ENCODE results near the gene WDR20.

The WDR20 gene, protein sequence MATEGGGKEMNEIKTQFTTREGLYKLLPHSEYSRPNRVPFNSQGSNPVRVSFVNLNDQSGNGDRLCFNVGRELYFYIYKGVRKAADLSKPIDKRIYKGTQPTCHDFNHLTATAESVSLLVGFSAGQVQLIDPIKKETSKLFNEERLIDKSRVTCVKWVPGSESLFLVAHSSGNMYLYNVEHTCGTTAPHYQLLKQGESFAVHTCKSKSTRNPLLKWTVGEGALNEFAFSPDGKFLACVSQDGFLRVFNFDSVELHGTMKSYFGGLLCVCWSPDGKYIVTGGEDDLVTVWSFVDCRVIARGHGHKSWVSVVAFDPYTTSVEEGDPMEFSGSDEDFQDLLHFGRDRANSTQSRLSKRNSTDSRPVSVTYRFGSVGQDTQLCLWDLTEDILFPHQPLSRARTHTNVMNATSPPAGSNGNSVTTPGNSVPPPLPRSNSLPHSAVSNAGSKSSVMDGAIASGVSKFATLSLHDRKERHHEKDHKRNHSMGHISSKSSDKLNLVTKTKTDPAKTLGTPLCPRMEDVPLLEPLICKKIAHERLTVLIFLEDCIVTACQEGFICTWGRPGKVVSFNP

DNA sequence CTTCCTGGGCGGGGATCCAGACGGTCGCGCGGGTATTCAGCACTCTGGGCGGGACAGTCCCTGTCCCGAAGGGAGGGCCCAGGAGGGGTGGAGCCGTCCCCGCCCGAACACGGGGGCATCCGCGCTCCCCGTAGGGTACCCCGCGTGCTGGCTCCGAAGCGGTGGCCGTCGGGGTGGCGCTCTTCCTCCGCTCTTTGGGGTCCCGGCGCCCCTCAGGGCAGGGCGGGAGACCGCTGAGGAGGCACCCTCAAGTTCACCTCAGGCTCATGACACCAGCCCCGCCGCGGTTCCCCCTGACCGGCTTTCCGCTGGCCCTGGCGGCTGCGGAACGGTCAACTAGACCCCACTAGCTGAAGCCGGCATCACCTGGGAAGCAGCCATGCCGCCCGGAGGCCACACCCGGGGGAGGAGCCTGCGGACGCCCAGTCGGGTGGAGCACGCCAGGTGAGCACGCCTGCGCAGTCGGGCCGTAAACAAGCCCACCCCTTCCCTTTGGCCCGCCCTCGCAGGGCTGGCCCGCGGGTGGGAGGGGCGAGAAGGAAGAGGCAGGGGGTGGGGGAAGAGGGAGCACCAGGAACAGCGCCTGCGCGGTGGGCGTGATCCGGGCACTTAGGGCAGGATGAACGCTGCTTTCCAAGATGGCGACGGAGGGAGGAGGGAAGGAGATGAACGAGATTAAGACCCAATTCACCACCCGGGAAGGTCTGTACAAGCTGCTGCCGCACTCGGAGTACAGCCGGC is at the start of gene WDR20:
WDR20 (plus strand) TSS at position 612 of the 741 bp plus-strand sequence; CDS start at position 639, 27 bp downstream.
- DNase-seq (ENCODE audit: extremely low read depth, insufficient read length), result peak; percentile 98
- Histone ChIP-seq H3K27me3 (replicated peaks; ENCODE audit: control insufficient read depth, insufficient read depth, low read length) (no peaks in the 10 kb centered on the region), H3K4me3 (replicated peaks; ENCODE audit: low read depth, low read length) (peak within 1 kb of the TSS; percentile 95), H3K36me3 (ENCODE audit: control insufficient read depth, insufficient read depth, low read length) (no peaks in the 10 kb centered on the region)
- TF ChIP-seq, protein P1, sequence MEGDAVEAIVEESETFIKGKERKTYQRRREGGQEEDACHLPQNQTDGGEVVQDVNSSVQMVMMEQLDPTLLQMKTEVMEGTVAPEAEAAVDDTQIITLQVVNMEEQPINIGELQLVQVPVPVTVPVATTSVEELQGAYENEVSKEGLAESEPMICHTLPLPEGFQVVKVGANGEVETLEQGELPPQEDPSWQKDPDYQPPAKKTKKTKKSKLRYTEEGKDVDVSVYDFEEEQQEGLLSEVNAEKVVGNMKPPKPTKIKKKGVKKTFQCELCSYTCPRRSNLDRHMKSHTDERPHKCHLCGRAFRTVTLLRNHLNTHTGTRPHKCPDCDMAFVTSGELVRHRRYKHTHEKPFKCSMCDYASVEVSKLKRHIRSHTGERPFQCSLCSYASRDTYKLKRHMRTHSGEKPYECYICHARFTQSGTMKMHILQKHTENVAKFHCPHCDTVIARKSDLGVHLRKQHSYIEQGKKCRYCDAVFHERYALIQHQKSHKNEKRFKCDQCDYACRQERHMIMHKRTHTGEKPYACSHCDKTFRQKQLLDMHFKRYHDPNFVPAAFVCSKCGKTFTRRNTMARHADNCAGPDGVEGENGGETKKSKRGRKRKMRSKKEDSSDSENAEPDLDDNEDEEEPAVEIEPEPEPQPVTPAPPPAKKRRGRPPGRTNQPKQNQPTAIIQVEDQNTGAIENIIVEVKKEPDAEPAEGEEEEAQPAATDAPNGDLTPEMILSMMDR (IDR thresholded peaks at IDR 0.05; ENCODE audit: insufficient read depth, low read length, poor library complexity, severe bottlenecking), result peak; percentile 36

DNA sequence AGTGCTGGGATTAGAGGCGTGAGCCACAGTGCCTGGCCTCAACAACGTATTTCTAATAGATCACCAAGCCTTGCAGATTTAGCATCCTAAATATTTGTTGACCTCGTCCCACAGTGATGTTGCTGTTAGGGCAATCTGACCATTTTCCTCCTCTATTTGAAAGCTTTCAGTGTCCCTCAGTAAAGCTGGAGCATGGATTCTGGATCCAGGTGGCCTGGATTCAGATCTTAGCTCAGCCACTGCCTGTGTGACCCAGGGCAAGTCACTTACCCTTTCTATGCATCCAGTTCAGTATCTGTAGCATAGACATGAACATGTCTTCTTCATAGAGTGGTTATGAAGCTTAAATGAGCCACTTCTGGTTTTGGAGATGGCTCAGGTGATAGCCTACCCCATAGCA is 49.0 kb upstream of the WDR20 start:
- no peak overlapping the region for H3K4me3 ChIP-seq (replicated peaks; ENCODE audit: low read depth, low read length)
- no peak for DNase-seq (ENCODE audit: extremely low read depth, insufficient read length)
- no peaks in the 10 kb centered on the region for H3K27me3 ChIP-seq (replicated peaks; ENCODE audit: control insufficient read depth, insufficient read depth, low read length)
- TF ChIP-seq, protein P1 (IDR thresholded peaks at IDR 0.05; ENCODE audit: insufficient read depth, low read length, poor library complexity, severe bottlenecking), result no peak
- H3K36me3 ChIP-seq (ENCODE audit: control insufficient read depth, insufficient read depth, low read length), result no peaks in the 10 kb centered on the region

DNA sequence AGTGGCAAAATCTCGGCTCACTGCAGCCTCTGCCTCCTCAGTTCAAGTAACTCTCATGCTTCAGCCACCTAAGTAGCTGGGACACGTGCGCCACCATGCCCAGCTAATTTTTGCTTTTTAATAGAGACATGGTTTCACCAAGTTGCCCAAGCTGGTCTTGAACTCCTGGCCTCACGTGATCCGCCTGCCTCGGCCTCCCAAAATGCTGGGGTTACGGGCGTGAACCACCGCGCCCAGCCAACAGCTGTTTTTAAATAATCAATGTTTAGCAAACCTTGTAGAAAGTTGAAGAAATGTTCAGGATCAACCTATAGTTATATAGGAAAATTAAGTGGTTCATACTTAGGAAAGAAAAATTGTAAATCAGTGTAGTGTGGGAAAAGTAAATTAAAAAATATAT is 46.9 kb upstream of the WDR20 start:
- Histone ChIP-seq H3K27me3 (replicated peaks; ENCODE audit: control insufficient read depth, insufficient read depth, low read length) (no peaks in the 10 kb centered on the region), H3K36me3 (ENCODE audit: control insufficient read depth, insufficient read depth, low read length) (no peaks in the 10 kb centered on the region), H3K4me3 (replicated peaks; ENCODE audit: low read depth, low read length) (no peak overlapping the region)
- TF ChIP-seq, protein P1 (IDR thresholded peaks at IDR 0.05; ENCODE audit: insufficient read depth, low read length, poor library complexity, severe bottlenecking), result no peak
- DNase-seq (ENCODE audit: extremely low read depth, insufficient read length), result no peak

DNA sequence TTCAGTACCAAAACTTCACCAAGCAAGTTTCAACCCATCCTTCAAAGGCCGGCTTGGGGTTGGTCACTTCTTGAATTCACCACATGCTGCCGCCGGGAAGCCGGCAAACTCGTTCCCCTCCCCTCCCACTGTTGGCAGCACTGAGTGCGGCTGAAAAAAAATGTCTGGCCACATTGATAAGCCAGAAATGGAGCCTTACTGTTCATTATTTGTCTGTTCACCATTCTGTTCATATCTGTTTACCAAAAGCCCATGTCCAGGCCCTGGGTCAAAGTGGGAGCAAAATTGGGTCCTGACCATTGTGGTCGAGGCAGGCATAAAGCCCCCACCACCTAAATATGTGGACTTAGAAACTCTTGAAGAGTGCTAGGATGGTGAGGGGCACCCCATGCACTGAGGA is 45.6 kb upstream of the WDR20 start:
- TF ChIP-seq, protein P1 (IDR thresholded peaks at IDR 0.05; ENCODE audit: insufficient read depth, low read length, poor library complexity, severe bottlenecking), result no peak
- no peaks in the 10 kb centered on the region for H3K27me3 ChIP-seq (replicated peaks; ENCODE audit: control insufficient read depth, insufficient read depth, low read length)
- H3K36me3 ChIP-seq (ENCODE audit: control insufficient read depth, insufficient read depth, low read length), result no peaks in the 10 kb centered on the region
- H3K4me3 ChIP-seq (replicated peaks; ENCODE audit: low read depth, low read length), result no peak overlapping the region
- DNase-seq (ENCODE audit: extremely low read depth, insufficient read length), result no peak

DNA sequence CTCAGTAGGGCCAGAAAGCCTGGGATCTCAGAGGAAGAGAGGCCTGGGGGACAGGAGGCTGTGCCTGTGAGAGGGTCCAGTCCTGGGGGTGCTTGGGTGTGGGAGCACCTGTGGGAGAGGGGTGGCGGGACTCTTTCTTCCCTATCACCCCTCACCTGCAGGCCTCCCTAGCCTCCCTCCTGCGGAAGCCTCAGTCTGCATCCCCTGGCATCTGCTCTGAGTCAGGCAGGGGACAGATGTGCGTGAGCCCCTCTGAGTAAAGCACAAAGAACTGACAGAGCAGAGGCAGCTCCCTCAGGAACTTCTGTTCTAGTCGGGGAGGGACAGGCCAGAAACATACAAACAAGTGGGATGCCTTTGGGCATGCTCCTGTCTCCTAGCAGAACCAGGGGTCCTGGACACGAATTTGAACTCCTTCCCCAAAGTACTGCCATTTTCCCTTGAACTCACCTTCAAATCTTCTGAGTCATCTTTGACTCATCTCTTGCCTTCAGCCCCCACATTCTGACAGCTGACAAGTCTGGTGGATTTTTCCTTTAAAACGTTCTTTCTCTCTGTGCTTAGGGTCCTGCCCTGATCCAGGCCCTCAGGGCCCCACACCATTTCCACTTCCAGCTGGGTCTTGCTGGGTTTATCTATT is 44.3 kb upstream of the WDR20 start:
- DNase-seq (ENCODE audit: extremely low read depth, insufficient read length), result no peak
- Histone ChIP-seq H3K4me3 (replicated peaks; ENCODE audit: low read depth, low read length) (no peak overlapping the region), H3K36me3 (ENCODE audit: control insufficient read depth, insufficient read depth, low read length) (no peaks in the 10 kb centered on the region), H3K27me3 (replicated peaks; ENCODE audit: control insufficient read depth, insufficient read depth, low read length) (no peaks in the 10 kb centered on the region)
- TF ChIP-seq, protein P1 (IDR thresholded peaks at IDR 0.05; ENCODE audit: insufficient read depth, low read length, poor library complexity, severe bottlenecking), result no peak

Data from GM06990 (cell line).